GM23248 (cell line): ENCODE data around the gene LINC00237.

Experiments used
- EZH2 ChIP-seq: fragments of 200-600 bp; sonication (generic); IDR thresholded peaks from 2 replicates; pipeline ENCODE4 v1.6.1; 2018; ENCODE audit warnings: antibody characterized with exemption, mild to moderate bottlenecking; ENCODE audit not compliant: insufficient read depth, poor library complexity, severe bottlenecking
- EZH2phosphoT487 ChIP-seq: fragments of 200-600 bp; sonication (generic); IDR thresholded peaks from 2 replicates; pipeline ENCODE4 v1.6.1; 2018; ENCODE audit warnings: antibody characterized with exemption, moderate library complexity, mild to moderate bottlenecking, low read depth; ENCODE audit not compliant: insufficient read depth

DNA sequence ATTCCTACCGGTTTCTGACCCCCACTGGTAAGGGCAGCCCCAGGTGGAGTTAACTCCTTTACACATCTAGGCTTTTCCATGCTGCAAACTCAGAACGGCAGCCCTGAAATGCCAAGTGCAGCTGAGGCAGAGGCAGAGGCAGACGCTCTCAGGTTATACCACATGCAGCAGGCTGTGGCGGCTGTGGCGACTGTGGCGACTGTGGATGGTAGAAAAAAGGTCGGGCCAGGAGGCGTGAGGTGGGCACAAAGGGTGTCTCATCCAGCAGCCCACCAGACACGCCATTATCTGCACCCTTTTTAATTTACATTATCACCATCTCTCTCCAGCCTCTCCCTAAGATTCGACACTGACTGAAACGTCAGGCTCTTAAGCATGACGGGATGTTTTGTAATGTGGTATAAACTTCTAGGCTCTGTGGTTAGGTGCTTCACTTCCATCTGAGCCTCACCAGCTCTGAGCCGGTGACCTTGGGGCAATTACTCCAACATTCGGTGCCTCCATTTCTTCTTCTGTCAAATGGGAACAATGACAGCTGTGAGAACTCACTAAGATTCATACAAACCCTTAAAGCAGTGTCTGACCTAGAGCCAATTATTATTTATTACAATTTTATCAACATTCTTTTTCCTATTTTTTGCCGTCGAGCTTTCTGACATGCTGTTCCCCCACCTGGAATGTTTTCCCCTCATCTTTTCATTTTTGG lies 27.9 kb upstream of the LINC00237 start:
- TF ChIP-seq EZH2 (no peak), EZH2phosphoT487 (no peak)
